ENCODE measurements around the gene NAALADL2.

NAALADL2 gene

GRCh38 chr3:174891524-174892203, 32.5 kb downstream of the NAALADL2 start:
- DNase-seq: no peak

GRCh38 chr3:174907027-174907426, 47.9 kb downstream of the NAALADL2 start:
- DNase-seq: no peak

GRCh38 chr3:174907628-174908407, 48.7 kb downstream of the NAALADL2 start:
- no peak for DNase-seq

GRCh38 chr3:174931473-174932353, 72.6 kb downstream of the NAALADL2 start:
- DNase-seq: no peak

GRCh38 chr3:174936590-174936989, 77.5 kb downstream of the NAALADL2 start:
- no peak for DNase-seq

GRCh38 chr3:174937478-174937877, 78.3 kb downstream of the NAALADL2 start:
- DNase-seq: no peak

GRCh38 chr3:174938102-174938501, 79.0 kb downstream of the NAALADL2 start:
- DNase-seq: no peak

- no peak for DNase-seq
Measured at GRCh38 chr3:174940151-174940550, 81.0 kb downstream of the NAALADL2 start.

- no peak for DNase-seq
Measured at GRCh38 chr3:174945276-174945675, 86.1 kb downstream of the NAALADL2 start.

- no peak for DNase-seq
Measured at GRCh38 chr3:174945951-174946350, 86.8 kb downstream of the NAALADL2 start.

GRCh38 chr3:174949523-174949922, 90.4 kb downstream of the NAALADL2 start:
- DNase-seq: no peak

- no peak for DNase-seq
Measured at GRCh38 chr3:174951034-174951433, 91.9 kb downstream of the NAALADL2 start.

GRCh38 chr3:174951498-174952005, 92.4 kb downstream of the NAALADL2 start:
- no peak for DNase-seq

- DNase-seq: no peak
Measured at GRCh38 chr3:174953068-174953467, 93.9 kb downstream of the NAALADL2 start.

GRCh38 chr3:174955513-174956016, 96.4 kb downstream of the NAALADL2 start:
- DNase-seq: no peak

GRCh38 chr3:174957081-174957480, 97.9 kb downstream of the NAALADL2 start:
- DNase-seq: no peak

- DNase-seq: no peak
Measured at GRCh38 chr3:174957551-174958001, 98.4 kb downstream of the NAALADL2 start.

GRCh38 chr3:174958671-174959328, 99.7 kb downstream of the NAALADL2 start:
- no peak for DNase-seq

- no peak for DNase-seq
Measured at GRCh38 chr3:174959556-174960065, 100.5 kb downstream of the NAALADL2 start.

- DNase-seq: no peak
Measured at GRCh38 chr3:174960898-174961297, 101.8 kb downstream of the NAALADL2 start.

- no peak for DNase-seq
Measured at GRCh38 chr3:174973465-174973864, 114.3 kb downstream of the NAALADL2 start.

- no peak for DNase-seq
Measured at GRCh38 chr3:174986685-174987084, 127.6 kb downstream of the NAALADL2 start.
